Peyer's patch (tissue), 4 donors: ENCODE results near the gene IARS2.

Experiments
- CTCF ChIP-seq, 6 experiments: fragments of 450-650 bp in 4 of 6; fragments of 200-600 bp in 2 of 6; sonication (generic) in 1 of 6; IDR thresholded peaks; one replicate each; pipeline ENCODE4 v1.5.1; 2017 to 2019; ENCODE audit warnings: antibody characterized with exemption in 6 of 6, mild to moderate bottlenecking in 3 of 6, moderate library complexity in 1 of 6
- POLR2A ChIP-seq, 2 donors: fragments of 450-650 bp; IDR thresholded peaks; one replicate each; pipeline ENCODE4 v1.5.1; 2017; ENCODE audit warnings: antibody characterized with exemption in 2 of 2, mild to moderate bottlenecking in 2 of 2, moderate library complexity in 2 of 2

GRCh38 chr1:220135755-220136154 lies 41.8 kb downstream of the IARS2 start:
- TF ChIP-seq CTCF (IDR thresholded peaks at IDR 0.05) (no peak), POLR2A (IDR thresholded peaks at IDR 0.05) (no peak)
